ENCODE results near the gene SLC41A1.

Gene SLC41A1

GRCh38 chr1:205744403-205744802 is 68.6 kb downstream of the SLC41A1 start:
- TF ChIP-seq CTCF (IDR thresholded peaks at IDR 0.05; ENCODE audit: low read depth, low read length): no peak

GRCh38 chr1:205743977-205744376 is 69.0 kb downstream of the SLC41A1 start:
- no peak for TF ChIP-seq CTCF (IDR thresholded peaks at IDR 0.05; ENCODE audit: low read depth, low read length)
- no peak for DNase-seq (ENCODE audit: extremely low read depth, low read depth)

More at GRCh38 chr1:205744403-205744802, 68.6 kb downstream of the SLC41A1 start:
- DNase-seq (ENCODE audit: extremely low read depth, low read depth): no peak

GRCh38 chr1:205741681-205742080 is 71.3 kb downstream of the SLC41A1 start:
- no peak for TF ChIP-seq CTCF (IDR thresholded peaks at IDR 0.05; ENCODE audit: low read depth, low read length)
- DNase-seq (ENCODE audit: extremely low read depth, low read depth): no peak

- peak; percentile 31 for TF ChIP-seq CTCF (IDR thresholded peaks at IDR 0.05; ENCODE audit: low read depth, low read length)
- peak; percentile 64 for DNase-seq (ENCODE audit: extremely low read depth, low read depth)
Observed at GRCh38 chr1:205739348-205740160, 73.4 kb downstream of the SLC41A1 start.

Data from AG09319 (cell line).